ENCODE data around the gene FIGLA. TPM values are rescaled to one million over a fixed set of nuclear protein-coding genes. Genes with fewer than 3 reads are reported as not detected.
"Not testable (repeated sequence)": the region's sequence is repeated elsewhere in the genome, so short reads cannot be mapped to it uniquely, and the experiment has no call there.

The FIGLA gene
- polyA plus RNA-seq, 1 donor (not counting 4 experiments of a cell fraction or from before 2014, with no cell fraction given), result not detected

DNA sequence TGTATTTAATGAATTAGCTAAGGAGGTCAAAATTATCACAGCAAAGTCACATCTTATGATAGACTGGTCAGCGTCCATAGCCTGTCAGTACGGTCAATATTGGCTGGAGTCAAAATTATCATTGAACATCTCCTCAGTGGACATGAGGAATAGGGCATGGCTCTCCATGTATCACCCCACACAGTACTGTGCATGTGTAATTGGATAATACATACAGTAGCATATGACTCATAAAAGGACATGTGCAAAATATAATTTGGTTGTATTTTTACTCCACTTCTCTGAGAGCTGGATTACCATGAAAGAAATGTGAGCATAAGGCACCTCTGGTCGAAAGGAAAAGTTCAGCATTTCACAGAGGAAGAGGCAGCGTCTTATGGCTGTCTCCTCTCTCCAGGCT, 47.4 kb downstream of the FIGLA start:
- dilution Hi-C loops (cut with MboI; ENCODE audit: extremely low pct_ligation_motif_present, low sequenced_read_pairs), result no loop called here
- FAIRE-seq, result no peak
- H4K20me1 ChIP-seq (ENCODE audit: control insufficient read depth, extremely low read depth, insufficient read depth, low read length), result no peaks in the 10 kb centered on the region

GRCh38 chr2:70739492-70739891, 51.0 kb downstream of the FIGLA start:
- H3K9ac ChIP-seq (ENCODE audit: control insufficient read depth, extremely low read depth, insufficient read depth, low read length); DNase-seq (ENCODE audit: low read depth, low spot score); H3K79me2 ChIP-seq (ENCODE audit: control insufficient read depth, insufficient read depth, low read length); H4K20me1 ChIP-seq (ENCODE audit: control insufficient read depth, extremely low read depth, insufficient read depth, low read length); H3K4me3 ChIP-seq (ENCODE audit: control insufficient read depth in 2 of 3, extremely low read depth in 1 of 3, insufficient read depth in 2 of 3, low read depth in 1 of 3, low read length in 3 of 3); H2AFZ ChIP-seq (ENCODE audit: control insufficient read depth, low read length); H3K36me3 ChIP-seq (ENCODE audit: control insufficient read depth in 2 of 2, extremely low read depth in 1 of 2, insufficient read depth in 2 of 2, low read length in 2 of 2); H3K9me3 ChIP-seq (ENCODE audit: control insufficient read depth, low read depth, low read length); H3K4me2 ChIP-seq (ENCODE audit: control insufficient read depth, extremely low read depth, insufficient read depth, low read depth, low read length); dilution Hi-C loops (cut with MboI; ENCODE audit: extremely low pct_ligation_motif_present, low sequenced_read_pairs); H3K27ac ChIP-seq (ENCODE audit: control insufficient read depth, insufficient read depth, low read length); H3K27me3 ChIP-seq (ENCODE audit: control insufficient read depth, extremely low read depth, insufficient read depth, low read length); FAIRE-seq; H3K9me1 ChIP-seq (ENCODE audit: control insufficient read depth, extremely low read depth, insufficient read depth, low read length): not testable (repeated sequence)
- H3K4me1 ChIP-seq (ENCODE audit: control insufficient read depth, extremely low read depth, insufficient read depth, low read length), result peaks cover 10% of the 10 kb centered on the region

More for the DNA sequence above, 47.4 kb downstream of the FIGLA start:
- no peaks in the 10 kb centered on the region for H3K9me3 ChIP-seq (ENCODE audit: control insufficient read depth, low read depth, low read length)
- no peak for DNase-seq (ENCODE audit: low read depth, low spot score)
- H3K27ac ChIP-seq (ENCODE audit: control insufficient read depth, insufficient read depth, low read length), result no peak overlapping the region
- no peaks in the 10 kb centered on the region for H3K79me2 ChIP-seq (ENCODE audit: control insufficient read depth, insufficient read depth, low read length)
- no peak overlapping the region for H3K4me3 ChIP-seq (ENCODE audit: control insufficient read depth in 2 of 3, extremely low read depth in 1 of 3, insufficient read depth in 2 of 3, low read depth in 1 of 3, low read length in 3 of 3)
- TF ChIP-seq, protein P1, sequence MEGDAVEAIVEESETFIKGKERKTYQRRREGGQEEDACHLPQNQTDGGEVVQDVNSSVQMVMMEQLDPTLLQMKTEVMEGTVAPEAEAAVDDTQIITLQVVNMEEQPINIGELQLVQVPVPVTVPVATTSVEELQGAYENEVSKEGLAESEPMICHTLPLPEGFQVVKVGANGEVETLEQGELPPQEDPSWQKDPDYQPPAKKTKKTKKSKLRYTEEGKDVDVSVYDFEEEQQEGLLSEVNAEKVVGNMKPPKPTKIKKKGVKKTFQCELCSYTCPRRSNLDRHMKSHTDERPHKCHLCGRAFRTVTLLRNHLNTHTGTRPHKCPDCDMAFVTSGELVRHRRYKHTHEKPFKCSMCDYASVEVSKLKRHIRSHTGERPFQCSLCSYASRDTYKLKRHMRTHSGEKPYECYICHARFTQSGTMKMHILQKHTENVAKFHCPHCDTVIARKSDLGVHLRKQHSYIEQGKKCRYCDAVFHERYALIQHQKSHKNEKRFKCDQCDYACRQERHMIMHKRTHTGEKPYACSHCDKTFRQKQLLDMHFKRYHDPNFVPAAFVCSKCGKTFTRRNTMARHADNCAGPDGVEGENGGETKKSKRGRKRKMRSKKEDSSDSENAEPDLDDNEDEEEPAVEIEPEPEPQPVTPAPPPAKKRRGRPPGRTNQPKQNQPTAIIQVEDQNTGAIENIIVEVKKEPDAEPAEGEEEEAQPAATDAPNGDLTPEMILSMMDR (optimal IDR thresholded peaks at IDR 0.05 in 1 of 3, IDR thresholded peaks at IDR 0.05 in 1 of 3, conservative IDR thresholded peaks at IDR 0.05 in 1 of 3; ENCODE audit: extremely low read depth in 1 of 3, insufficient read depth in 2 of 3, low read length in 3 of 3), result no peak
- no peak for TF ChIP-seq EZH2 (IDR thresholded peaks at IDR 0.05; ENCODE audit: low read length)
- H3K9ac ChIP-seq (ENCODE audit: control insufficient read depth, extremely low read depth, insufficient read depth, low read length), result no peak overlapping the region
- H3K27me3 ChIP-seq (ENCODE audit: control insufficient read depth, extremely low read depth, insufficient read depth, low read length), result no peaks in the 10 kb centered on the region
- no peak overlapping the region for H2AFZ ChIP-seq (ENCODE audit: control insufficient read depth, low read length)
- H3K4me1 ChIP-seq (ENCODE audit: control insufficient read depth, extremely low read depth, insufficient read depth, low read length), result peaks cover 5% of the 10 kb centered on the region
- H3K36me3 ChIP-seq (ENCODE audit: control insufficient read depth in 2 of 2, extremely low read depth in 1 of 2, insufficient read depth in 2 of 2, low read length in 2 of 2), result no peaks in the 10 kb centered on the region
- no peaks in the 10 kb centered on the region for H3K9me1 ChIP-seq (ENCODE audit: control insufficient read depth, extremely low read depth, insufficient read depth, low read length)
- H3K4me2 ChIP-seq (ENCODE audit: control insufficient read depth, extremely low read depth, insufficient read depth, low read depth, low read length), result no peak overlapping the region

GRCh38 chr2:70738159-70738558, 52.3 kb downstream of the FIGLA start:
- Histone ChIP-seq H3K27ac (ENCODE audit: control insufficient read depth, insufficient read depth, low read length) (no peak overlapping the region), H3K9me3 (ENCODE audit: control insufficient read depth, low read depth, low read length) (no peaks in the 10 kb centered on the region), H3K4me1 (ENCODE audit: control insufficient read depth, extremely low read depth, insufficient read depth, low read length) (peaks cover 10% of the 10 kb centered on the region), H3K36me3 (ENCODE audit: control insufficient read depth in 2 of 2, extremely low read depth in 1 of 2, insufficient read depth in 2 of 2, low read length in 2 of 2) (no peaks in the 10 kb centered on the region), H3K4me3 (ENCODE audit: control insufficient read depth in 2 of 3, extremely low read depth in 1 of 3, insufficient read depth in 2 of 3, low read depth in 1 of 3, low read length in 3 of 3) (no peak overlapping the region), H3K9me1 (ENCODE audit: control insufficient read depth, extremely low read depth, insufficient read depth, low read length) (no peaks in the 10 kb centered on the region), H3K9ac (ENCODE audit: control insufficient read depth, extremely low read depth, insufficient read depth, low read length) (no peak overlapping the region), H4K20me1 (ENCODE audit: control insufficient read depth, extremely low read depth, insufficient read depth, low read length) (no peaks in the 10 kb centered on the region), H3K79me2 (ENCODE audit: control insufficient read depth, insufficient read depth, low read length) (no peaks in the 10 kb centered on the region), H2AFZ (ENCODE audit: control insufficient read depth, low read length) (no peak overlapping the region), H3K4me2 (ENCODE audit: control insufficient read depth, extremely low read depth, insufficient read depth, low read depth, low read length) (peak overlapping the region; percentile 45), H3K27me3 (ENCODE audit: control insufficient read depth, extremely low read depth, insufficient read depth, low read length) (peaks cover under 1% of the 10 kb centered on the region)
- dilution Hi-C loops (cut with MboI; ENCODE audit: extremely low pct_ligation_motif_present, low sequenced_read_pairs), result no loop called here
- TF ChIP-seq, protein P1 (optimal IDR thresholded peaks at IDR 0.05 in 1 of 3, IDR thresholded peaks at IDR 0.05 in 1 of 3, conservative IDR thresholded peaks at IDR 0.05 in 1 of 3; ENCODE audit: extremely low read depth in 1 of 3, insufficient read depth in 2 of 3, low read length in 3 of 3), result no peak
- no peak for TF ChIP-seq EZH2 (IDR thresholded peaks at IDR 0.05; ENCODE audit: low read length)
- FAIRE-seq (peak; percentile 57), DNase-seq (ENCODE audit: low read depth, low spot score) (peak; percentile 46)
